DOHH2 (cell line): ENCODE measurements around the gene ATP5F1E.

Source experiments
- CTCF ChIP-seq: fragments of 200-600 bp; sonication (generic); IDR thresholded peaks from one replicate; pipeline ENCODE4 v1.5.1; 2014; ENCODE audit warnings: antibody characterized with exemption, mild to moderate bottlenecking, low read depth, low read length; ENCODE audit not compliant: poor library complexity, severe bottlenecking
- EZH2phosphoT487 ChIP-seq: fragments of 200-600 bp; sonication (generic); IDR thresholded peaks from 2 replicates; pipeline ENCODE4 v1.6.1; 2017; ENCODE audit warnings: borderline replicate concordance, mild to moderate bottlenecking, antibody characterized with exemption, low read length, moderate library complexity, mixed read lengths

- TF ChIP-seq CTCF (no peak), EZH2phosphoT487 (no peak)
Observed at GRCh38 chr20:59068534-59068933, 36.4 kb upstream of the ATP5F1E start.
